Liver (tissue), 9 donors: ENCODE results near the gene SLC6A3. TPM values are rescaled to one million over a fixed set of nuclear protein-coding genes. Genes with fewer than 3 reads are reported as not detected.

Source experiments
- DNase-seq: peaks from one replicate; pipeline ENCODE4 v3.0.0-alpha.2; 2017; ENCODE audit warnings: low spot score
- H3K27ac ChIP-seq, 2 donors: one replicate each; pipeline ENCODE4 v1.7.0; 2013; ENCODE audit warnings: inconsistent platforms in 2 of 2, low read length in 2 of 2, control low read depth in 1 of 2, low read depth in 1 of 2, mild to moderate bottlenecking in 1 of 2
- H3K27me3 ChIP-seq, 4 donors: one replicate each; pipeline versions ENCODE4 v1.6.1 to v1.7.0; 2013; ENCODE audit warnings: low read length in 3 of 4, inconsistent platforms in 1 of 4, mild to moderate bottlenecking in 1 of 4, moderate library complexity in 1 of 4; ENCODE audit not compliant: control insufficient read depth in 4 of 4, insufficient read depth in 4 of 4
- H3K36me3 ChIP-seq, 4 donors: one replicate each; pipeline versions ENCODE4 v1.6.1 to v1.7.0; 2013; ENCODE audit warnings: low read length in 3 of 4, mild to moderate bottlenecking in 3 of 4, low read depth in 1 of 4, moderate library complexity in 1 of 4; ENCODE audit not compliant: control insufficient read depth in 4 of 4, insufficient read depth in 3 of 4
- H3K4me1 ChIP-seq, 4 donors: one replicate each; pipeline versions ENCODE4 v1.6.1 to v1.7.0; 2013; ENCODE audit warnings: low read length in 3 of 4, mild to moderate bottlenecking in 3 of 4, moderate library complexity in 1 of 4; ENCODE audit not compliant: control insufficient read depth in 4 of 4, insufficient read depth in 4 of 4
- H3K4me3 ChIP-seq, 3 donors: one replicate each; pipeline versions ENCODE4 v1.6.1 to v1.7.0; 2013; ENCODE audit warnings: low read length in 3 of 3, control low read depth in 1 of 3, low read depth in 1 of 3, mild to moderate bottlenecking in 1 of 3
- H3K9ac ChIP-seq, 2 donors: one replicate each; pipeline ENCODE4 v1.7.0; 2013; ENCODE audit warnings: low read length in 2 of 2, mild to moderate bottlenecking in 2 of 2, moderate library complexity in 2 of 2, control low read depth in 1 of 2, low read depth in 1 of 2
- H3K9me3 ChIP-seq, 4 donors: one replicate each; pipeline versions ENCODE4 v1.6.1 to v1.7.0; 2013; ENCODE audit warnings: low read length in 3 of 4; ENCODE audit not compliant: control insufficient read depth in 4 of 4
- ATF3 ChIP-seq: IDR thresholded peaks from 2 replicates; pipeline ENCODE4 v1.6.1; 2016; ENCODE audit warnings: antibody characterized with exemption
- CTCF ChIP-seq: fragments of 150-350 bp; IDR thresholded peaks from 2 replicates; pipeline ENCODE4 v1.5.1; 2017; ENCODE audit warnings: improper control_type of control experiment, low read depth, low read length; ENCODE audit not compliant: missing input control
- FOXA1 ChIP-seq: IDR thresholded peaks from 2 replicates; pipeline ENCODE4 v1.6.1; 2016; ENCODE audit warnings: antibody characterized with exemption
- FOXA2 ChIP-seq: IDR thresholded peaks from 2 replicates; pipeline ENCODE4 v1.6.1; 2016; ENCODE audit warnings: antibody characterized with exemption
- GABPA ChIP-seq, 2 donors: IDR thresholded peaks in 1 of 2; conservative IDR thresholded peaks in 1 of 2; 2 replicates each; pipeline ENCODE4 v1.6.1; 2016; ENCODE audit warnings: antibody characterized with exemption in 2 of 2, mild to moderate bottlenecking in 1 of 2, moderate library complexity in 1 of 2
- HNF4A ChIP-seq, 2 donors: conservative IDR thresholded peaks; 2 replicates each; pipeline ENCODE4 v1.6.1; 2016; ENCODE audit warnings: antibody characterized with exemption in 2 of 2, mild to moderate bottlenecking in 2 of 2
- HNF4G ChIP-seq: IDR thresholded peaks from 2 replicates; pipeline ENCODE4 v1.6.1; 2016; ENCODE audit warnings: antibody characterized with exemption
- JUND ChIP-seq, 2 donors: IDR thresholded peaks; 2 replicates each; pipeline ENCODE4 v1.6.1; 2016; ENCODE audit warnings: antibody characterized with exemption in 2 of 2
- MAX ChIP-seq: IDR thresholded peaks from 2 replicates; pipeline ENCODE4 v1.6.1; 2016; ENCODE audit warnings: antibody characterized with exemption
- NR2F2 ChIP-seq: IDR thresholded peaks from 2 replicates; pipeline ENCODE4 v1.6.1; 2016; ENCODE audit warnings: antibody characterized with exemption
- RAD21 ChIP-seq, 2 donors: IDR thresholded peaks; 2 replicates each; pipeline ENCODE4 v1.6.1; 2016; ENCODE audit warnings: antibody characterized with exemption in 2 of 2, mild to moderate bottlenecking in 2 of 2
- REST ChIP-seq: IDR thresholded peaks from 2 replicates; pipeline ENCODE4 v1.6.1; 2016; ENCODE audit warnings: antibody characterized with exemption, mild to moderate bottlenecking
- RXRA ChIP-seq, 2 donors: IDR thresholded peaks; 2 replicates each; pipeline ENCODE4 v1.6.1; 2017 to 2018; ENCODE audit warnings: antibody characterized with exemption in 2 of 2, mild to moderate bottlenecking in 1 of 2
- SP1 ChIP-seq: IDR thresholded peaks from 2 replicates; pipeline ENCODE4 v1.6.1; 2018; ENCODE audit warnings: antibody characterized with exemption, mild to moderate bottlenecking
- TAF1 ChIP-seq: conservative IDR thresholded peaks from 2 replicates; pipeline ENCODE4 v1.6.1; 2016; ENCODE audit warnings: antibody characterized with exemption, mild to moderate bottlenecking
- ZBTB33 ChIP-seq: IDR thresholded peaks from 2 replicates; pipeline ENCODE4 v1.6.1; 2016; ENCODE audit warnings: antibody characterized with exemption
- WGBS: extraction: QIAGEN DNeasy Blood & Tissue Kit; methylation state at CpG from one replicate; pipeline ENCODE4 v1.1.7; 2013; 5-methylcytosine and 5-hydroxymethylcytosine counted together
- polyA plus RNA-seq, 2 donors: library from polyadenylated mRNA; stranded (reverse) in 1 of 2; unstranded in 1 of 2; fragments of 200-250 nt in 1 of 2; fragments of >200 nt in 1 of 2; fragmentation: Nextera tagmentation in 1 of 2; extraction: Ambion mirVana in 1 of 2; gene quantifications; one replicate each; pipeline versions ENCODE4 v1.2.1 to v1.2.3, GENCODE V29; 2013 to 2015
- total RNA-seq, 2 donors: library from RNA; depleted of rRNA; stranded (reverse); fragments of >200 nt; gene quantifications; one replicate each; pipeline ENCODE4 v1.2.3, GENCODE V29; 2014
- donor health status: healthy.
- donor health status: healthy.
- donor health status: healthy.
- donor health status: healthy.
- donor health status: healthy.

SLC6A3 gene
- total and polyA plus RNA-seq, 4 donors: not detected

GRCh38 chr5:1386274-1386717, 58.9 kb downstream of the SLC6A3 start:
- Histone ChIP-seq H3K36me3 (no peaks in the 10 kb centered on the region), H3K27me3 (no peaks in the 10 kb centered on the region), H3K9me3 (no peaks in the 10 kb centered on the region), H3K4me1 (peaks cover 1 to 13% (median 7%) of the 10 kb centered on the region in 4 donors), H3K9ac (peak overlapping the region in 1 of 2 donors; percentile 36), H3K27ac (peak overlapping the region; percentile 22 to 59), H3K4me3 (peak overlapping the region in 2 of 3 donors; percentile 61 to 66)
- TF ChIP-seq JUND (IDR thresholded peaks at IDR 0.05): no peak
- no peak for TF ChIP-seq HNF4A (conservative IDR thresholded peaks at IDR 0.05)
- TF ChIP-seq MAX: no peak
- TF ChIP-seq REST: no peak
- TF ChIP-seq FOXA2: no peak
- no peak for TF ChIP-seq HNF4G
- TF ChIP-seq ZBTB33: no peak
- TF ChIP-seq GABPA (IDR thresholded peaks at IDR 0.05 in 1 of 2, conservative IDR thresholded peaks at IDR 0.05 in 1 of 2): no peak
- no peak for TF ChIP-seq RAD21 (IDR thresholded peaks at IDR 0.05)
- no peak for TF ChIP-seq CTCF
- no peak for TF ChIP-seq SP1
- no peak for TF ChIP-seq NR2F2
- 1% methylated on average over 36 of the region's 36 CpGs for WGBS
- no peak for DNase-seq

GRCh38 chr5:1385395-1386273, 59.6 kb downstream of the SLC6A3 start:
- Histone ChIP-seq H3K27me3 (no peaks in the 10 kb centered on the region), H3K36me3 (no peaks in the 10 kb centered on the region), H3K4me3 (peak overlapping the region in 2 of 3 donors; percentile 61 to 66), H3K9ac (peak overlapping the region; percentile 36 to 43), H3K9me3 (no peaks in the 10 kb centered on the region), H3K4me1 (peaks cover 1 to 13% (median 8%) of the 10 kb centered on the region in 4 donors), H3K27ac (peak overlapping the region; percentile 22 to 59)
- 13% methylated on average over 48 of the region's 48 CpGs for WGBS
- peak; percentile 78 for DNase-seq
- TF ChIP-seq FOXA1 (no peak), JUND (IDR thresholded peaks at IDR 0.05) (no peak), ATF3 (no peak), ZBTB33 (no peak), RXRA (IDR thresholded peaks at IDR 0.05) (no peak), MAX (no peak), SP1 (peak; percentile 68), TAF1 (no peak), RAD21 (IDR thresholded peaks at IDR 0.05) (peak in 1 of 2 donors; percentile 36), GABPA (IDR thresholded peaks at IDR 0.05 in 1 of 2, conservative IDR thresholded peaks at IDR 0.05 in 1 of 2) (peak in 1 of 2 donors; percentile 23), NR2F2 (no peak), HNF4G (no peak), FOXA2 (no peak), HNF4A (conservative IDR thresholded peaks at IDR 0.05) (peak; percentile 47 to 52)
